Stimulated activated CD8-positive, alpha-beta memory T cell treated with anti-CD3 and anti-CD28 coated beads, Interleukin-4, amount 100 ng/mL, for 1 hour (primary cell): ENCODE measurements around the gene FABP2.
"Not testable (repeated sequence)": the region's sequence is repeated elsewhere in the genome, so short reads cannot be mapped to it uniquely, and the experiment has no call there.

Experiments used
- DNase-seq, 2 donors: peaks; one replicate each; pipeline ENCODE4 v3.0.0-alpha.2; 2020; ENCODE audit warnings: low read depth in 2 of 2, low spot score in 1 of 2

Gene FABP2

GRCh38 chr4:119313237-119313636 is 8.7 kb downstream of the FABP2 start:
- no peak for DNase-seq

DNA sequence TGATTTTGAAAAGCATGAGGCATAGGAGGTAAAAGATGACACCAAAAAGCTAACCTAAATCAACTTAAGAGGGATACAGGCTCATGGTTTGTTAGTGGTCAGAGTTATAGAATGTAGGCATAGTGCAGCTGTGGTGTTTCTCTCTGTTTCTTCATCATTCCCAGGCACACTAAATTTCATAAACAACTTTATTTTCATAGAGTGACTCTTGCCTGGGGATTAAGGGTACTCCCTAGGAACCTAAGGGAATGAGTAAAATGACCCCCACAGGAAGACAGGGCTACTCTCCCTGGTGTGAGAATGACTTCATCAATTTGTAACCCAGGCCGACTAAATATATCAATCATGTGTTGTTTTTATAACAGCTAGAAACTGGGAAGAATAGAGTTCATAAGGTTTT is 11.1 kb downstream of the FABP2 start:
- DNase-seq: no peak

DNA sequence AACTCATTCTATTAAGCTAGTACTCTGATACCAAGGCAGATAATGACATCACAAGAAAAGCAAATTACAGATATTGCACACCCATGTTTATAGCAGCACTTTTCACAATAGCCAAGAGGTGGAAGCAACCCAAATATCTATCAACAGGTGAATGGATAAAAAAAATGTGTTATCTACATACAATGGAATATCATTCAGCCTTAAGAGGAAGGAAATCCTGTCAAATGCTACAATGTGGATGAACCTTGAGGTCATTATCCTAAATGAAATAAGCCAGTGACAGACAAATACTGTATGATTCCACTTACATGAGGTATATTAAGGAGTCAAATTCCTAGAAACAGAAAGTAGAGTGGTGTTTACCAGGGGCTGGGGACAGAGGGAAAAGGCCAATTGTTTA is 14.3 kb downstream of the FABP2 start:
- no peak for DNase-seq

GRCh38 chr4:119304431-119304830 is 17.5 kb downstream of the FABP2 start:
- DNase-seq: no peak

- no peak for DNase-seq
Observed at GRCh38 chr4:119303587-119304305, 18.2 kb downstream of the FABP2 start.

DNA sequence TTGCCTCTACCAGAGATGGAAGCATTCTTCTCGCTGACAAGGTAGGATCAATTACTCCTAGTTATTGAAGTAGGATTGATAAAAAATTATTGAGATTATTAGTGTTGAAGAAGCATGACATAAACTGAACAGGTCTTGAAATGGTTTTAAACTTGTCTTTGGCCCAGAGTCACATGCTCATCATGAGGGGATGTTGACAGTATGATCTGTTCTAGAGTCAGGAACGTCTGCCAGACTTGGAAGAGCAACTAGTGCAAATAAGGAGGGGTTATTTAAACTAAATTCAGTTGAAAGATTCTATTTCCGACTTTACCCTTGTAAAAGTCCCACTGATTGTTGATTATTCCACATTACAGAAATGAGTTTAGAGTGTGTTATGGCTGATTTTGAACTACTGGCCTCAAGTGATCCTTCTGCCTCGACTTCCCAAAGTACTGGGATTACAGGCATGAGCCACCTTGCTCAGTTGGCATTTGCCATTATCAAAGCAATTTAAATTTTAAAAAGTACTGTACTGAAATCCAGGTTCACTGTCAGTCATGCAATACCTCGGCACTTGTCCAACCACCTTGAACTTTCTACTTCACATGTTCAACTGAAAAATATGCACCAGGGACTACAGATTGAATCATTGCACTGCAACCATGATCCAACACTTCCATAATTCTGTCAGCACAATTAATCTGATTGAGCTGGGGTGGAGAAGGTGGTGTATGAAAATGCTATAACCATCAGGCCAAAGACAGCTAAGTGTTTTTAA is 19.7 kb downstream of the FABP2 start:
- DNase-seq: no peak

DNA sequence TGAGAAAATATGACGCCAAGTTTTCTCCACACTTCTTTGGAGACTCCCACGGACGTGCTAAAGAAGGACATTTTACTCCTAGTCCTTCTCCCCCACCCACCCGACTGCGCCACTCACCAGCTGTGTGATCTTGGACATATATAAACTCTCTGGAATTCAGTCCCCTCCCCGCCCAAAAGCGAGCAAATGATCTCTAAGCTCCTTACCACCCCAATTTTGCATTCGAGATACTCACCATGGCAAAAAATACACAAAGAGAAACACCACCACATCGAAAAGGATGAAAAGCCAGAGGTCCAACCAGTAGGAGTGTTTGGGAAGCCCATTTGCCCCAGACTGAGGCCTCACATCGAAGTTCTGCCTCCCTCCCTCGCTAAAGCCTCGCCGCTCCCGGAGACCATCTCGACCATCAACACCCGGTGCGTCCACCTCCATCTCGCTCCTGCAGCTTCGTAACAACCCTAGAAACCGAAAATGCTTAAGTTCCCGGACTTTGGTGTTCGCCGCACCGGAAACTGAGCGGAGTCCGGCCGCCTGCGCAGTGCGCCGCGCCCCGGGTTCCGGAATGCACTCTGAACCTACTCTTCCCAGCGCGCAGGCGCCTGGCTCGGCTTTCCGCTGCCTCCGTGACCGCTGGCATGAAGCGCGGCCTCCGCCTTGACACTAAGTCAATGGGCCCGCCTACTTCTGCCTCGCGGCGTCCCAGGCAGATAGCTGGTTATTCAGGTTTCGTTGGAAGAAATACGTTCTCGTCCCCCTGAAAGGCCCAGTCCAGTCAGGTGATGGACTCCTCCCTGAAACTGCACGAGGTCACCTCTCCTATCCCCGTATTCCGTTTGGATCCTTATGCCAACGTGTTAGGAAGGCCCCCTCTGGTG is 21.6 kb downstream of the FABP2 start:
- peak; percentile 75 to 82 for DNase-seq

DNA sequence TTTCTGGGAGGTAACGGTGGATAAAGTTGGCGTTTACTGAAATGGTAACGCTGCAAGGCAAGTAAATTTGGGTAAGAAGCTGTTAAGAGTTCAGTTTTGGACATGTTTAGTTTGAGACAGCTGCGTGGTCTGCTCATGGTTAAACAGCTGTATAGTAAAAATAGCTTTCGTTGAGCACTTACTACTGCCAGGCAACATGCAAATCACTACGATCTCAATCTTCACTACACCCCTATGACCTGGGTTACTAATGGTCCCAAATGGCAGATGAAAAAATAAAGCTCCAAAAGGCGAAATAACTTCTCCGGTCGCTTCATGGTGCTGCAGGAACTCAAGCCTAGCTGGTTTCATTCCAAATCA is 22.2 kb downstream of the FABP2 start:
- no peak for DNase-seq

DNA sequence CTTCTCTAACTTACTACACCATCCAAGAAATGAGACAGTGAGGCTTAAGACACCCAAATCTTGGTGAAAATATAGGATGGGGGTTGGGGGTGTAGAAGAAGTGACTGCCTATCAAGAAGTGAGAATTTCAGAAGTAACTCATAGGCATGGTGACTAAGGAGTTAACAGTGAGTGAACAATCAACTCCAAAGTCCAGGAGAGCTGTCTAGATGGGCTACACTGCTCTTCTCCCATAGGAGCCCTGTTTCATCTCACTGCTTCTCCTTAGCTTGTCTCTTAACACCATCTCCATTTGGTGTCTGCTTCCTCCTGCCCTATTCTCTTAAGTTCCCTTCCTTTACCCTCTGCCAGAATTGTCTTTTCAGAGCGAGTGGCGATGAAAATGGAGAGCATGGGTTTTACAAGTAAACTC is 22.7 kb downstream of the FABP2 start:
- no peak for DNase-seq

DNA sequence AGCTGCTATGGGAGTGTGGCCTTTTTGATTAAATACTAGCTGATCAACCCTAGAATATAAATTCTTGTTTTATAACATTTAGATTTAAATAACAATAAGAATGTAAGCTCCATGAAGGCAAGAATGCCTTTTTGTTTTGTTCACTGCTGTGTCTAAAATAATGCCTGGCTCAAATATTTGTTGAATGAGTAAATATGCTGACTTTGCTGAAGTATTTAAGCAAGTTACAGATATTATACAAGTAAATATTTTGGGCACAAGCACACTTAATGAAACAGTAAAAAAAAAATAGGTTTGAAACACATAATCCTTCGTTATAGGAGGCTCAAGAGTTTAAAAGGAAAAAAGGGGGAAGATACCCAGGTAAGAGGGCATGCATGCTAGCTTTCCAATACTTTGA is 24.1 kb downstream of the FABP2 start:
- no peak for DNase-seq

GRCh38 chr4:119296356-119296755 is 25.6 kb downstream of the FABP2 start:
- no peak for DNase-seq

- DNase-seq: no peak
Observed at GRCh38 chr4:119290598-119290997, 31.3 kb downstream of the FABP2 start.

DNA sequence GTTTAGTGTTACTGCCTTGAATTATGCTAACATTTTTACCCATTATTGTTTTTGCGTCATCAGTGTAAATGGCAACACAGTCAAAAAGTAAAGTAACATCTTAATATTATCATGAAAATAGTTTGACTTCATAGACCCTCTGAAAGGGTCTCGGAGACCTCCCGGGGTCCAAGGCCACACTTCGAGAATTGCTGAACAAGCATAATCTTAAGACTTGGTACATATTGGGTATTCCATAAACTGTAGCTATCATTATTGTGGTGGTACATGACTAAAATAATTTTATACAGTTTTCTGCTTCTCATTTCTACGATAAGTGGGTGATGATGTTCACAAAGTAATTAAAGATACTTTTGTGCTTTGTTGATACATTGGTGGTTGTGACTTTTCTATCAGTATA is 32.6 kb downstream of the FABP2 start:
- DNase-seq: no peak

DNA sequence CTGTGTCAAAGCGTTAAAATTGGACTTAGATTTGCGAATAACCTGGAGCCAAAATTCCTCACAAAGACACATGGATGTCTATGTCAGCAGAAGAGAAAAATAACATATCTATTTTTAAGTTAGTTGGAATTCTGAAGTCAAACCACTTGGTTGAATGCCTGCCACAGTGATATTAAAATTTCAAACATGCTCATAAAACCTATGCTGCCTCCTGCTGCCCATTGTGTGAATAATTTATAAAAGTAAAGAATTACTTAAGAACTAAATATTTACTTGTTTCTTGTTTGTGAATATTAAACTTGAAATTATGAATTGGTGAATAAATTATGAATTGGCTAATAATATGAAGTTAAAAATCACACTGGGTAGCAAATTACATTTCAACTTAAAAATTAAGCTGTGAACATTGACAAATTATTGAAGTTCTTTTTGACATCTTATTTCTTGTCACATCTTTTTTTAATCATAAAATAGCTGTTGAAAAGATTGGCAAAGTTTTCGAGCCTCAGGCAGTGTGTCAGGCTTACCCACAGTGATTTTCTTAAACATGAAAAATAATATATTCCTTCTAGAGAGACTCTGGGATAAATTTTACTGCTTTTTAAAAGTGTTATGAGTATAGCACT is 35.4 kb downstream of the FABP2 start:
- no peak for DNase-seq

GRCh38 chr4:119284876-119285780 is 36.8 kb downstream of the FABP2 start:
- no peak for DNase-seq

DNA sequence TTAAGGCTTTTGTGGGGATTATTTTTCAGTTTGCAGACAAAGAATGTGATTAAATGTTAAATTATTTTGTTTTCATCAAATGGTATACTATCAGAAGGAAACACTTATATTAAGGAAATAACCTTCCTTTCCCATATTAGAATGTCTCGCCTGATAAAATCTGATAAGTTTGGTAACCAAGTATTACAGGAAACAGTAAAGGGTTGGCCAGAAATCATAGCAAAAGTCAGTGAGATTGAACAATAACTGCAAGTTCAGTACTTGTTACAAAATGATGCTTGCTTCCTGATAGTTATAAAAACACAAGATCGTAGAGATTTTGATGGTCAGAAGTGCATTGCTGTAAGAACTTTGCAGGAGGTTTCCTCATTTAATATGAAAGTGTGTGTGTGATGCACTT is 40.5 kb downstream of the FABP2 start:
- DNase-seq: no peak

- DNase-seq: not testable (repeated sequence)
Observed at GRCh38 chr4:119279945-119280344, 42.0 kb downstream of the FABP2 start.

GRCh38 chr4:119279541-119279940 is 42.4 kb downstream of the FABP2 start:
- DNase-seq: not testable (repeated sequence)

DNA sequence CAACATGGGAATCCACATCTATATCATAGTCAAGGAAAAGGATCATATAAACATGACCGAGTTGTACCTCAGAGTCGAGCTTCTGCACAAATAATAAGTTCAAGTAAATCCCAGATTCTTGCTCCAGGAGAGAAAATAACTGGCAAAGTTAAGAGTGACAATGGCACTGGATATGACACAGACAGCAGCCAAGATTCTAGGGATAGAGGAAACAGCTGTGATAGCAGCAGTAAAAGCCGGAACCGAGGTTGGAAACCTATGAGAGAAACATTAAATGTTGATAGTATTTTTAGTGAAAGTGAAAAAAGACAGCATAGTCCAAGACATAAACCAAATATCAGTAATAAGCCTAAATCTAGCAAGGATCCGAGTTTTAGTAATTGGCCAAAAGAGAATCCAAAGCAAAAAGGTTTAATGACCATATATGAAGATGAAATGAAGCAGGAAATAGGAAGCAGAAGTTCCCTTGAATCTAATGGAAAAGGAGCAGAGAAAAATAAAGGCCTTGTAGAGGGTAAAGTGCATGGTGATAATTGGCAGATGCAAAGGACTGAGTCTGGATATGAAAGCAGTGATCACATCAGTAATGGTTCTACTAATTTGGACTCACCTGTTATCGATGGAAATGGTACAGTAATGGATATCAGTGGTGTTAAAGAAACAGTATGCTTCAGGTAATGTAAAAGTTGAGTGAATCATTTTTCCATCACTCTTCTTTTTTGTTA is 50.4 kb downstream of the FABP2 start:
- no peak for DNase-seq

- DNase-seq: no peak
Observed at GRCh38 chr4:119268466-119268865, 53.5 kb downstream of the FABP2 start.
